GM23338 (cell line): ENCODE data around the gene ST8SIA6. TPM values are rescaled to one million over a fixed set of nuclear protein-coding genes. Genes with fewer than 3 reads are reported as not detected.

ENCODE experiments used
- ATAC-seq: fragments of 200-7000 bp; cut with Tn5 transposase; 3 replicates; pipeline ENCODE4 v1.9.1; 2020
- DNase-seq: peaks from one replicate; pipeline ENCODE4 v3.0.0-alpha.2; 2015; ENCODE audit warnings: low spot score
- H2AFZ ChIP-seq: fragments of 200-600 bp; sonication (generic); 2 replicates; pipeline ENCODE4 v1.8.0; 2016; ENCODE audit warnings: antibody characterized with exemption, mild to moderate bottlenecking, moderate library complexity
- H3F3A ChIP-seq: fragments of 200-600 bp; sonication (generic); replicated peaks from 2 replicates; pipeline ENCODE4 v1.8.0; 2017; ENCODE audit warnings: antibody characterized with exemption, mixed run types, low read depth
- H3K27ac ChIP-seq: fragments of 200-600 bp; sonication (generic); 2 replicates; pipeline ENCODE4 v1.6.1; 2016; ENCODE audit warnings: low read depth
- H3K27me3 ChIP-seq: fragments of 200-600 bp; sonication (generic); 2 replicates; pipeline ENCODE4 v1.8.0; 2016; ENCODE audit warnings: mild to moderate bottlenecking, mixed run types, moderate library complexity; ENCODE audit not compliant: insufficient read depth
- H3K36me3 ChIP-seq: fragments of 200-600 bp; sonication (generic); 2 replicates; pipeline ENCODE4 v1.8.0; 2016; ENCODE audit warnings: mild to moderate bottlenecking; ENCODE audit not compliant: insufficient read depth
- H3K4me1 ChIP-seq: fragments of 200-600 bp; sonication (generic); 2 replicates; pipeline ENCODE4 v1.8.0; 2016; ENCODE audit warnings: mild to moderate bottlenecking, moderate library complexity; ENCODE audit not compliant: insufficient read depth
- H3K4me2 ChIP-seq: fragments of 200-600 bp; sonication (generic); 2 replicates; pipeline ENCODE4 v1.7.1; 2017; ENCODE audit warnings: mixed run types
- H3K4me3 ChIP-seq: fragments of 200-600 bp; sonication (generic); 2 replicates; pipeline ENCODE4 v1.6.1; 2016; ENCODE audit warnings: mixed run types
- H3K79me2 ChIP-seq: fragments of 200-600 bp; sonication (generic); replicated peaks from 2 replicates; pipeline ENCODE4 v1.8.0; 2017; ENCODE audit warnings: mild to moderate bottlenecking; ENCODE audit not compliant: insufficient read depth
- H3K9me2 ChIP-seq: fragments of 200-600 bp; sonication (generic); 2 replicates; pipeline ENCODE4 v1.8.0; 2017; ENCODE audit not compliant: insufficient read depth
- H4K20me1 ChIP-seq: fragments of 200-600 bp; sonication (generic); replicated peaks from 2 replicates; pipeline ENCODE4 v1.8.0; 2017; ENCODE audit warnings: mild to moderate bottlenecking; ENCODE audit not compliant: insufficient read depth
- H3K27ac Mint-ChIP-seq: 2 replicates; pipeline ENCODE4 v1.8.0; 2020; ENCODE audit warnings: inconsistent platforms, mild to moderate bottlenecking, moderate library complexity, mixed read lengths
- H3K27me3 Mint-ChIP-seq: 3 replicates; pipeline ENCODE4 v1.8.0; 2022; ENCODE audit warnings: low read depth, mild to moderate bottlenecking, moderate library complexity, mixed read lengths, inconsistent platforms; ENCODE audit not compliant: insufficient read depth, poor library complexity
- H3K36me3 Mint-ChIP-seq: 3 replicates; pipeline ENCODE4 v1.8.0; 2021; ENCODE audit warnings: low read depth, mild to moderate bottlenecking, inconsistent platforms, moderate library complexity, mixed read lengths
- H3K4me1 Mint-ChIP-seq: 3 replicates; pipeline ENCODE4 v1.8.0; 2020; ENCODE audit warnings: mild to moderate bottlenecking, inconsistent platforms, mixed read lengths
- H3K4me3 Mint-ChIP-seq: 3 replicates; pipeline ENCODE4 v1.8.0; 2021; ENCODE audit warnings: moderate library complexity, mild to moderate bottlenecking, inconsistent platforms, mixed read lengths
- H3K9me3 Mint-ChIP-seq: 3 replicates; pipeline ENCODE4 v1.8.0; 2020; ENCODE audit warnings: moderate library complexity, mild to moderate bottlenecking, inconsistent platforms, mixed read lengths
- CTCF ChIP-seq, 2 experiments: fragments of 200-600 bp in 1 of 2; sonication (generic) in 1 of 2; conservative IDR thresholded peaks; 2 replicates each; pipeline versions ENCODE4 v1.5.1 to v1.6.1; 2016 to 2017; ENCODE audit warnings: antibody characterized with exemption in 2 of 2, low read depth in 2 of 2, mild to moderate bottlenecking in 2 of 2, moderate library complexity in 1 of 2
- ETS1 ChIP-seq: IDR thresholded peaks from 2 replicates; pipeline ENCODE4 v1.6.1; 2016; ENCODE audit warnings: antibody characterized with exemption
- EZH2 ChIP-seq: fragments of 200-600 bp; sonication (generic); IDR thresholded peaks from one replicate; pipeline ENCODE4 v1.8.0; 2017; ENCODE audit warnings: antibody characterized with exemption, mild to moderate bottlenecking, low read depth; ENCODE audit not compliant: unreplicated experiment
- EZH2phosphoT487 ChIP-seq: fragments of 200-600 bp; sonication (generic); IDR thresholded peaks from one replicate; pipeline ENCODE4 v1.8.1; 2018; ENCODE audit warnings: antibody characterized with exemption; ENCODE audit not compliant: unreplicated experiment
- JUNB ChIP-seq: IDR thresholded peaks from one replicate; pipeline ENCODE4 v1.6.1; 2016; ENCODE audit warnings: antibody characterized with exemption; ENCODE audit not compliant: unreplicated experiment
- NANOG ChIP-seq: IDR thresholded peaks from 2 replicates; pipeline ENCODE4 v1.6.1; 2016; ENCODE audit warnings: antibody characterized with exemption, borderline replicate concordance
- POLR2AphosphoS5 ChIP-seq: IDR thresholded peaks from 2 replicates; pipeline ENCODE4 v1.6.1; 2016; ENCODE audit warnings: antibody characterized with exemption, low read depth
- REST ChIP-seq: IDR thresholded peaks from one replicate; pipeline ENCODE4 v1.6.1; 2018; ENCODE audit warnings: antibody characterized with exemption; ENCODE audit not compliant: unreplicated experiment
- STAT1 ChIP-seq: IDR thresholded peaks from one replicate; pipeline ENCODE4 v1.6.1; 2016; ENCODE audit warnings: antibody characterized with exemption; ENCODE audit not compliant: unreplicated experiment
- ZNF114 ChIP-seq: fragments of 250-450 bp; sonication (Bioruptor Pico); IDR thresholded peaks from 2 replicates; pipeline ENCODE4 v1.5.0; 2020; ENCODE audit warnings: mild to moderate bottlenecking, moderate library complexity
- ZNF331 ChIP-seq: fragments of 250-450 bp; sonication (Bioruptor Pico); IDR thresholded peaks from 2 replicates; pipeline ENCODE4 v1.5.0; 2020; ENCODE audit warnings: low read depth, mild to moderate bottlenecking, moderate library complexity
- ZNF462 ChIP-seq: fragments of 250-450 bp; sonication (Bioruptor Pico); IDR thresholded peaks from 2 replicates; pipeline ENCODE4 v1.5.0; 2020; ENCODE audit warnings: mild to moderate bottlenecking, moderate library complexity
- polyA plus RNA-seq: library from polyadenylated mRNA; unstranded; fragments of >200 nt; fragmentation: Nextera tagmentation; extraction: Ambion mirVana; gene quantifications from 2 replicates; pipeline ENCODE4 v1.2.1, GENCODE V29; 2016
- total RNA-seq: library from RNA; depleted of rRNA; stranded (reverse); fragments of >200 nt; shearing (Covaris generic); gene quantifications from 2 replicates; pipeline ENCODE4 v1.2.3, GENCODE V29; 2014

Gene ST8SIA6
- total and polyA plus RNA-seq, 2 experiments from 2014 or later, result 1.6 to 2.3 TPM

GRCh38 chr10:17286562-17287550 lies 167.5 kb downstream of the ST8SIA6 start (continued):
- TF ChIP-seq ETS1 (no peak), JUNB (no peak), POLR2AphosphoS5 (no peak), EZH2 (no peak), ZNF114 (CRISPR knock-in tag) (no peak), REST (no peak), EZH2phosphoT487 (no peak), CTCF (conservative IDR thresholded peaks at IDR 0.05; ENCODE audit: low read depth in 2 of 2) (no peak), ZNF331 (CRISPR knock-in tag) (no peak), NANOG (no peak)

- no peak overlapping the region for H3K27ac ChIP-seq
- DNase-seq, result no peak
- Mint-ChIP-seq H3K27me3 (no peaks in the 10 kb centered on the region), H3K9me3 (peaks cover 53% of the 10 kb centered on the region), H3K4me3 (no peak overlapping the region), H3K4me1 (no peaks in the 10 kb centered on the region), H3K36me3 (peaks cover 26% of the 10 kb centered on the region), H3K27ac (no peak overlapping the region)
- H3F3A ChIP-seq, result no peaks in the 10 kb centered on the region
- no peaks in the 10 kb centered on the region for H3K4me1 ChIP-seq
- no peak overlapping the region for H2AFZ ChIP-seq
- no peaks in the 10 kb centered on the region for H3K79me2 ChIP-seq
- H3K4me2 ChIP-seq, result no peak overlapping the region
- H3K9me2 ChIP-seq, result no peaks in the 10 kb centered on the region
- no peaks in the 10 kb centered on the region; the same call in 1 of the 2 replicates for H3K36me3 ChIP-seq
- ATAC-seq, result no peak
- H3K27me3 ChIP-seq, result no peaks in the 10 kb centered on the region
- H4K20me1 ChIP-seq, result no peaks in the 10 kb centered on the region
- H3K4me3 ChIP-seq, result no peak overlapping the region
- no peak for TF ChIP-seq STAT1
- TF ChIP-seq ZNF462 (CRISPR knock-in tag), result no peak
- TF ChIP-seq JUNB, result no peak
Observed at GRCh38 chr10:17282311-17282710, 172.1 kb downstream of the ST8SIA6 start.
